Body of pancreas (tissue), 4 donors: Measurements from ENCODE around the gene RCOR1. TPM values are rescaled to one million over a fixed set of nuclear protein-coding genes. Genes with fewer than 3 reads are reported as not detected.

ENCODE experiments used
- ATAC-seq: fragments of 150-250 bp; one replicate; pipeline ENCODE4 v1.9.1; 2016
- DNase-seq, 4 donors: peaks; one replicate each; pipeline ENCODE4 v3.0.0-alpha.2; 2019
- H3K27ac ChIP-seq, 4 donors: fragments of 200-600 bp; sonication (generic); 1 replicate in 3 of 4; 2 replicates in 1 of 4; pipeline versions ENCODE4 v1.5.1 to v1.6.1; 2016 to 2019; ENCODE audit warnings: mild to moderate bottlenecking in 1 of 4, mixed read lengths in 1 of 4, moderate library complexity in 1 of 4
- H3K27me3 ChIP-seq, 2 donors: fragments of 200-600 bp; sonication (generic); one replicate each; pipeline ENCODE4 v1.6.0; 2016; ENCODE audit warnings: mild to moderate bottlenecking in 1 of 2
- H3K36me3 ChIP-seq, 2 donors: fragments of 200-600 bp; sonication (generic); replicated peaks in 1 of 2; 2 replicates each; pipeline ENCODE4 v1.5.1; 2016; ENCODE audit warnings: low read depth in 2 of 2; ENCODE audit not compliant: insufficient read depth in 1 of 2
- H3K4me1 ChIP-seq: fragments of 200-600 bp; sonication (generic); one replicate; pipeline ENCODE4 v1.6.0; 2016
- H3K4me3 ChIP-seq, 2 donors: fragments of 200-600 bp; sonication (generic); 1 replicate in 1 of 2; 2 replicates in 1 of 2; pipeline ENCODE4 v1.5.1; 2016 to 2019
- H3K9me3 ChIP-seq, 3 donors: fragments of 200-600 bp; sonication (generic); 1 replicate in 2 of 3; 2 replicates in 1 of 3; pipeline ENCODE4 v1.5.1; 2016
- CTCF ChIP-seq, 7 experiments: fragments of 450-650 bp in 4 of 7; fragments of 200-600 bp in 3 of 7; sonication (generic) in 3 of 7; IDR thresholded peaks; one replicate each; pipeline ENCODE4 v1.5.1; 2016 to 2019; ENCODE audit warnings: antibody characterized with exemption in 7 of 7
- POLR2A ChIP-seq, 3 donors: fragments of 450-650 bp; IDR thresholded peaks; one replicate each; pipeline ENCODE4 v1.6.1; 2016; ENCODE audit warnings: antibody characterized with exemption in 3 of 3, mild to moderate bottlenecking in 2 of 3
- WGBS, 2 donors: methylation state at CpG; one replicate each; pipeline ENCODE4 v1.1.5; 2017; 5-methylcytosine and 5-hydroxymethylcytosine counted together
- intact Hi-C: fragments of 100-400 bp; cut with DNase I; formaldehyde crosslinking; loops from one replicate; pipeline ENCODE4 v1.15.1; 2023
- total RNA-seq, 2 donors: library from RNA; depleted of rRNA; stranded (reverse); fragments of >200 nt; gene quantifications; one replicate each; pipeline ENCODE4 v1.1.0, GENCODE V29; 2016

Gene RCOR1
- total RNA-seq, 2 donors from 2014 or later, result 6.3 to 6.7 TPM

GRCh38 chr14:102736956-102737355, 144.5 kb downstream of the RCOR1 start:
- ATAC-seq, result no peak
- Histone ChIP-seq H3K27me3 (no peaks in the 10 kb centered on the region), H3K36me3 (no peaks in the 10 kb centered on the region)

GRCh38 chr14:102737402-102738372, 145.2 kb downstream of the RCOR1 start:
- Histone ChIP-seq H3K27ac (no peak overlapping the region), H3K27me3 (no peaks in the 10 kb centered on the region), H3K4me1 (no peaks in the 10 kb centered on the region), H3K4me3 (no peak overlapping the region), H3K9me3 (peaks cover 0 to 14% (median 0%) of the 10 kb centered on the region in 3 donors), H3K36me3 (no peaks in the 10 kb centered on the region)
- ATAC-seq (no peak), DNase-seq (no peak)
- no peak for TF ChIP-seq CTCF (IDR thresholded peaks at IDR 0.05)
- TF ChIP-seq POLR2A (IDR thresholded peaks at IDR 0.05), result no peak
- intact Hi-C loops, result no loop called here
- WGBS, 2 donors, result 89 to 93% methylated on average over 12 to 13 of the region's 18 CpGs

More at GRCh38 chr14:102736956-102737355, 144.5 kb downstream of the RCOR1 start:
- no peaks in the 10 kb centered on the region for H3K4me1 ChIP-seq
- WGBS, 2 donors, result 83 to 84% methylated on average over 1 to 3 of the region's 3 CpGs
- no peak overlapping the region for H3K27ac ChIP-seq
- no peak for TF ChIP-seq POLR2A (IDR thresholded peaks at IDR 0.05)
- no peak for TF ChIP-seq CTCF (IDR thresholded peaks at IDR 0.05)
- H3K9me3 ChIP-seq, result peaks cover 0 to 13% (median 0%) of the 10 kb centered on the region in 3 donors
- DNase-seq, result no peak
- intact Hi-C loops, result no loop called here
- H3K4me3 ChIP-seq, result no peak overlapping the region

GRCh38 chr14:102738373-102739189, 146.1 kb downstream of the RCOR1 start:
- H3K9me3 ChIP-seq, result peaks cover 0 to 14% (median 0%) of the 10 kb centered on the region in 3 donors
- H3K4me1 ChIP-seq, result no peaks in the 10 kb centered on the region
- H3K27ac ChIP-seq, result no peak overlapping the region
- ATAC-seq (no peak), DNase-seq (no peak)
- no peak overlapping the region for H3K4me3 ChIP-seq
- H3K36me3 ChIP-seq, result no peaks in the 10 kb centered on the region
- no peaks in the 10 kb centered on the region for H3K27me3 ChIP-seq
- WGBS, 2 donors, result 90 to 92% methylated on average over 6 to 11 of the region's 11 CpGs
- intact Hi-C loops, result no loop called here
- TF ChIP-seq POLR2A (IDR thresholded peaks at IDR 0.05) (no peak), CTCF (IDR thresholded peaks at IDR 0.05) (no peak)

- ATAC-seq, result no peak
- H3K27me3 ChIP-seq, result no peaks in the 10 kb centered on the region
- intact Hi-C loops, result no loop called here
- no peak overlapping the region for H3K27ac ChIP-seq
- H3K36me3 ChIP-seq, result no peaks in the 10 kb centered on the region
- peaks cover 0 to 14% (median 0%) of the 10 kb centered on the region in 3 donors for H3K9me3 ChIP-seq
- no peak for DNase-seq
- no peaks in the 10 kb centered on the region for H3K4me1 ChIP-seq
- H3K4me3 ChIP-seq, result no peak overlapping the region
- 75 to 87% methylated on average over 2 to 3 of the region's 3 CpGs for WGBS, 2 donors
- TF ChIP-seq CTCF (IDR thresholded peaks at IDR 0.05) (no peak), POLR2A (IDR thresholded peaks at IDR 0.05) (no peak)
Measured at GRCh38 chr14:102739190-102739469, 146.7 kb downstream of the RCOR1 start.
